ENCODE results near the gene FLNB.

The FLNB gene

GRCh38 chr3:58092521-58092920 is 84.3 kb downstream of the FLNB start:
- TF ChIP-seq POLR2AphosphoS5 (IDR thresholded peaks at IDR 0.05; ENCODE audit: low read depth, low read length) (no peak), SIN3A (IDR thresholded peaks at IDR 0.05; ENCODE audit: borderline replicate concordance, insufficient read depth, low read length) (no peak), REST (IDR thresholded peaks at IDR 0.05; ENCODE audit: insufficient read depth in 1 of 2, low read depth in 2 of 2, low read length in 2 of 2) (no peak), FOXP2 (optimal IDR thresholded peaks at IDR 0.05; ENCODE audit: borderline replicate concordance, extremely low read depth, extremely low read length, insufficient read depth) (no peak), TAF1 (IDR thresholded peaks at IDR 0.05; ENCODE audit: borderline replicate concordance, insufficient read depth, low read length) (no peak)

- TF ChIP-seq SIN3A (IDR thresholded peaks at IDR 0.05; ENCODE audit: borderline replicate concordance, insufficient read depth, low read length) (no peak), TAF1 (IDR thresholded peaks at IDR 0.05; ENCODE audit: borderline replicate concordance, insufficient read depth, low read length) (no peak), POLR2AphosphoS5 (IDR thresholded peaks at IDR 0.05; ENCODE audit: low read depth, low read length) (no peak), REST (IDR thresholded peaks at IDR 0.05; ENCODE audit: insufficient read depth in 1 of 2, low read depth in 2 of 2, low read length in 2 of 2) (no peak), FOXP2 (optimal IDR thresholded peaks at IDR 0.05; ENCODE audit: borderline replicate concordance, extremely low read depth, extremely low read length, insufficient read depth) (no peak)
These were observed 85.5 kb downstream of the FLNB start for GRCh38 chr3:58093574-58094195.

GRCh38 chr3:58094657-58095056 is 86.4 kb downstream of the FLNB start:
- TF ChIP-seq POLR2AphosphoS5 (IDR thresholded peaks at IDR 0.05; ENCODE audit: low read depth, low read length) (no peak), REST (IDR thresholded peaks at IDR 0.05; ENCODE audit: insufficient read depth in 1 of 2, low read depth in 2 of 2, low read length in 2 of 2) (no peak), SIN3A (IDR thresholded peaks at IDR 0.05; ENCODE audit: borderline replicate concordance, insufficient read depth, low read length) (no peak), TAF1 (IDR thresholded peaks at IDR 0.05; ENCODE audit: borderline replicate concordance, insufficient read depth, low read length) (no peak), FOXP2 (optimal IDR thresholded peaks at IDR 0.05; ENCODE audit: borderline replicate concordance, extremely low read depth, extremely low read length, insufficient read depth) (no peak)

GRCh38 chr3:58095603-58096138 is 87.4 kb downstream of the FLNB start:
- TF ChIP-seq POLR2AphosphoS5 (IDR thresholded peaks at IDR 0.05; ENCODE audit: low read depth, low read length) (no peak), REST (IDR thresholded peaks at IDR 0.05; ENCODE audit: insufficient read depth in 1 of 2, low read depth in 2 of 2, low read length in 2 of 2) (no peak), SIN3A (IDR thresholded peaks at IDR 0.05; ENCODE audit: borderline replicate concordance, insufficient read depth, low read length) (no peak), FOXP2 (optimal IDR thresholded peaks at IDR 0.05; ENCODE audit: borderline replicate concordance, extremely low read depth, extremely low read length, insufficient read depth) (no peak), TAF1 (IDR thresholded peaks at IDR 0.05; ENCODE audit: borderline replicate concordance, insufficient read depth, low read length) (no peak)

Data from PFSK-1 (cell line).